ENCODE data around the gene SLC12A9. TPM values are rescaled to one million over a fixed set of nuclear protein-coding genes. Genes with fewer than 3 reads are reported as not detected.

SLC12A9 gene
- total and polyA plus RNA-seq, 2 of the 4 experiments (the other 2 are of a cell fraction): 4.5 to 16.2 TPM

- H2BK20ac ChIP-seq (ENCODE audit: low read depth, low read length): no peak overlapping the region
- ChIA-PET POLR2A (ENCODE audit: unreplicated experiment) (interaction anchor here (0.6 kb wide), 1 partner anchor 106 kb away, joined by 5 read pairs; no protein-coding TSS in a partner anchor), CTCF (no interaction called here)
- H4K8ac ChIP-seq (ENCODE audit: low read depth in 2 of 2, low read length in 2 of 2): no peak overlapping the region
- H3K27ac ChIP-seq (ENCODE audit: insufficient read depth, low read length): no peak overlapping the region
- 0 out of 2 replicates have a peak, but pooled peaks cover 2% of the 10 kb centered on the region for H3K9me1 ChIP-seq (ENCODE audit: insufficient read depth, low read length)
- no peak overlapping the region for H2BK5ac ChIP-seq (ENCODE audit: low read depth, low read length, poor library complexity, severe bottlenecking)
- no peak overlapping the region for H3K18ac ChIP-seq (ENCODE audit: low read depth, low read length)
- H4K20me1 ChIP-seq (ENCODE audit: insufficient read depth, low read length): peaks cover 3% of the 10 kb centered on the region; the same call in 1 of the 2 replicates
- no peak overlapping the region for H3K4me3 ChIP-seq (ENCODE audit: insufficient read depth, low read depth, low read length)
- H2AK9ac ChIP-seq (replicated peaks; ENCODE audit: low read depth, low read length, poor library complexity): no peak overlapping the region
- no peak overlapping the region for H3K4ac ChIP-seq (ENCODE audit: low read depth, low read length)
- H4K5ac ChIP-seq (ENCODE audit: low read depth, low read length): no peak overlapping the region
- H3K56ac ChIP-seq (ENCODE audit: extremely low read depth, insufficient read depth, low read length): no peak overlapping the region
- H3K4me1 ChIP-seq (ENCODE audit: control insufficient read depth, insufficient read depth, low read length): peaks cover 2% of the 10 kb centered on the region; the same call in 1 of the 2 replicates
- dilution Hi-C loops (cut with HindIII; ENCODE audit: low sequenced_read_pairs, unreplicated experiment) (no loop called here), intact Hi-C loops (cut with micrococcal nuclease) (no loop called here), in situ Hi-C loops (cut with MboI; ENCODE audit: low sequenced_read_pairs) (no loop called here)
- no peak overlapping the region for H3K9ac ChIP-seq (ENCODE audit: low read depth, low read length)
- H3K23ac ChIP-seq (ENCODE audit: low read depth, low read length): no peak overlapping the region
- no CpG with 5 or more reads among the region's 6 CpGs for WGBS, 2 experiments (ENCODE audit: extremely low coverage in 2 of 2, insufficient read length in 1 of 2)
- H2BK120ac ChIP-seq (ENCODE audit: low read depth, low read length): no peak overlapping the region
- H3K14ac ChIP-seq (replicated peaks; ENCODE audit: low read depth, low read length): no peak overlapping the region
- no peak overlapping the region for H3K4me2 ChIP-seq (ENCODE audit: low read depth, low read length)
- peaks cover 75% of the 10 kb centered on the region for H3K36me3 ChIP-seq (ENCODE audit: control insufficient read depth, insufficient read depth, low read length)
- ATAC-seq (ENCODE audit: low read depth): no peak
- peaks cover 0 to 19% of the 10 kb centered on the region in 2 experiments; a peak in 3 of 4 replicates for H3K79me1 ChIP-seq (ENCODE audit: low read depth in 1 of 2, low read length in 2 of 2)
- no peak overlapping the region for H2AK5ac ChIP-seq (ENCODE audit: low read depth, low read length)
- DNase-seq: no peak
- no peak overlapping the region for H4K91ac ChIP-seq (ENCODE audit: insufficient read depth, low read depth, low read length)
- no peak overlapping the region for H2BK15ac ChIP-seq (ENCODE audit: low read depth, low read length)
- no TSS peak for BruUV-seq (replicated peaks)
- no peaks in the 10 kb centered on the region for H3K9me3 ChIP-seq (ENCODE audit: control insufficient read depth, insufficient read depth, low read length)
- H2AFZ ChIP-seq (replicated peaks; ENCODE audit: low read length, poor library complexity): no peak overlapping the region
- TF ChIP-seq MXI1 (IDR thresholded peaks at IDR 0.05; ENCODE audit: borderline replicate concordance, low read depth, low read length): no peak
- TF ChIP-seq MAZ (IDR thresholded peaks at IDR 0.05; ENCODE audit: borderline replicate concordance, low read depth, low read length): no peak
- TF ChIP-seq SMC3 (IDR thresholded peaks at IDR 0.05; ENCODE audit: low read depth, low read length): no peak
- TF ChIP-seq RCOR1 (IDR thresholded peaks at IDR 0.05; ENCODE audit: insufficient replicate concordance, low read length): no peak
- no peak for TF ChIP-seq RFX5 (IDR thresholded peaks at IDR 0.05; ENCODE audit: low read depth, low read length)
- TF ChIP-seq ELK1 (IDR thresholded peaks at IDR 0.05; ENCODE audit: borderline replicate concordance, low read depth, low read length): no peak
- TF ChIP-seq CEBPB (IDR thresholded peaks at IDR 0.05; ENCODE audit: low read depth, low read length): no peak
- TF ChIP-seq MAFK (IDR thresholded peaks at IDR 0.05; ENCODE audit: low read depth, low read length): no peak
- H3K27me3 ChIP-seq (ENCODE audit: control insufficient read depth, insufficient read depth, low read length): no peaks in the 10 kb centered on the region
Observed at GRCh38 chr7:100818825-100819224, 33.7 kb upstream of the SLC12A9 start.

Measured in IMR-90 (cell line).